Gastroesophageal sphincter (tissue), 4 donors: ENCODE data around the gene CEL. TPM values are rescaled to one million over a fixed set of nuclear protein-coding genes. Genes with fewer than 3 reads are reported as not detected.

Experiments used
- ATAC-seq: fragments of 150-250 bp; one replicate; pipeline ENCODE4 v1.9.1; 2016; ENCODE audit warnings: mild to moderate bottlenecking, moderate library complexity
- H3K27ac ChIP-seq, 4 donors: fragments of 200-600 bp; sonication (generic) in 3 of 4; 1 replicate in 3 of 4; 2 replicates in 1 of 4; pipeline ENCODE4 v1.5.1; 2016 to 2019
- H3K27me3 ChIP-seq: fragments of 200-600 bp; sonication (generic); one replicate; pipeline ENCODE4 v1.5.1; 2019
- H3K36me3 ChIP-seq, 2 donors: fragments of 200-600 bp; sonication (generic); one replicate each; pipeline ENCODE4 v1.5.1; 2019; ENCODE audit warnings: control low read depth in 1 of 2
- H3K4me1 ChIP-seq, 3 donors: fragments of 200-600 bp; sonication (generic); 1 replicate in 2 of 3; 2 replicates in 1 of 3; pipeline ENCODE4 v1.5.1; 2016 to 2019; ENCODE audit warnings: control low read depth in 2 of 3
- H3K4me3 ChIP-seq, 2 donors: fragments of 200-600 bp; sonication (generic); one replicate each; pipeline ENCODE4 v1.5.1; 2019; ENCODE audit warnings: mild to moderate bottlenecking in 1 of 2, moderate library complexity in 1 of 2
- H3K9me3 ChIP-seq, 3 donors: fragments of 200-600 bp; sonication (generic); one replicate each; pipeline ENCODE4 v1.5.1; 2017 to 2019; ENCODE audit warnings: control low read depth in 2 of 3
- CTCF ChIP-seq, 4 experiments: fragments of 200-600 bp in 2 of 4; fragments of 450-650 bp in 2 of 4; sonication (generic) in 1 of 4; IDR thresholded peaks; one replicate each; pipeline ENCODE4 v1.5.1; 2017 to 2019; ENCODE audit warnings: antibody characterized with exemption in 4 of 4, mild to moderate bottlenecking in 2 of 4, moderate library complexity in 2 of 4
- EP300 ChIP-seq: sonication (generic); formaldehyde crosslinking; IDR thresholded peaks from one replicate; pipeline ENCODE4 v1.6.1; 2017; ENCODE audit warnings: antibody characterized with exemption, mild to moderate bottlenecking
- POLR2A ChIP-seq, 2 donors: fragments of 450-650 bp; IDR thresholded peaks; one replicate each; pipeline ENCODE4 v1.6.1; 2017; ENCODE audit warnings: antibody characterized with exemption in 2 of 2, mild to moderate bottlenecking in 2 of 2, moderate library complexity in 1 of 2
- POLR2AphosphoS5 ChIP-seq: sonication (generic); formaldehyde crosslinking; IDR thresholded peaks from one replicate; pipeline ENCODE4 v1.6.1; 2017; ENCODE audit warnings: antibody characterized with exemption
- WGBS, 2 donors: methylation state at CpG; one replicate each; pipeline ENCODE4 v1.1.5; 2018; ENCODE audit warnings: low coverage in 1 of 2; 5-methylcytosine and 5-hydroxymethylcytosine counted together
- total RNA-seq, 4 donors: library from RNA; depleted of rRNA; stranded (reverse); fragments of >200 nt; gene quantifications; one replicate each; pipeline ENCODE4 v1.1.0, GENCODE V29; 2016

The CEL gene
- total RNA-seq, 4 donors from 2014 or later: 0.35 to 0.81 (median 0.62) TPM; not detected in 1

GRCh38 chr9:133051966-133052539 is 9.7 kb upstream of the CEL start:
- no peaks in the 10 kb centered on the region for H3K27me3 ChIP-seq
- no peak for ATAC-seq
- no peaks in the 10 kb centered on the region for H3K4me1 ChIP-seq
- no peak overlapping the region for H3K4me3 ChIP-seq
- no peak overlapping the region for H3K27ac ChIP-seq
- no peaks in the 10 kb centered on the region for H3K9me3 ChIP-seq
- 80 to 88% methylated on average over 1 to 7 of the region's 9 CpGs for WGBS, 2 donors
- H3K36me3 ChIP-seq: peaks cover 0 to 100% of the 10 kb centered on the region in 2 donors
- TF ChIP-seq POLR2AphosphoS5 (no peak), CTCF (IDR thresholded peaks at IDR 0.05) (no peak), EP300 (no peak), POLR2A (IDR thresholded peaks at IDR 0.05) (no peak)

- no peak overlapping the region for H3K4me3 ChIP-seq
- 80% methylated on average over 2 of the region's 24 CpGs; no CpG with 5 or more reads in 1 of the 2 donors for WGBS, 2 donors
- H3K36me3 ChIP-seq: peaks cover 0 to 94% of the 10 kb centered on the region in 2 donors
- no peaks in the 10 kb centered on the region for H3K27me3 ChIP-seq
- no peaks in the 10 kb centered on the region for H3K4me1 ChIP-seq
- no peak for ATAC-seq
- no peak for TF ChIP-seq EP300
- no peak overlapping the region for H3K27ac ChIP-seq
- H3K9me3 ChIP-seq: no peaks in the 10 kb centered on the region
Observed at GRCh38 chr9:133054194-133054890, 7.4 kb upstream of the CEL start.

GRCh38 chr9:133054966-133055365 is 6.8 kb upstream of the CEL start:
- Histone ChIP-seq H3K4me3 (no peak overlapping the region), H3K27ac (no peak overlapping the region), H3K36me3 (peaks cover 0 to 88% of the 10 kb centered on the region in 2 donors), H3K4me1 (no peaks in the 10 kb centered on the region), H3K27me3 (no peaks in the 10 kb centered on the region), H3K9me3 (no peaks in the 10 kb centered on the region)
- WGBS, 2 donors: no CpG with 5 or more reads among the region's 16 CpGs
- no peak for ATAC-seq
- TF ChIP-seq POLR2AphosphoS5 (no peak), EP300 (no peak), POLR2A (IDR thresholded peaks at IDR 0.05) (no peak), CTCF (IDR thresholded peaks at IDR 0.05) (no peak)

- no peak overlapping the region for H3K4me3 ChIP-seq
- peaks cover 0 to 79% of the 10 kb centered on the region in 2 donors for H3K36me3 ChIP-seq
- no peak for ATAC-seq
- no peaks in the 10 kb centered on the region for H3K4me1 ChIP-seq
- WGBS, 2 donors: 89 to 93% methylated on average over 2 to 12 of the region's 17 CpGs
- TF ChIP-seq POLR2A (IDR thresholded peaks at IDR 0.05): no peak
- no peak for TF ChIP-seq CTCF (IDR thresholded peaks at IDR 0.05)
- no peak for TF ChIP-seq POLR2AphosphoS5
- no peak for TF ChIP-seq EP300
- H3K27me3 ChIP-seq: no peaks in the 10 kb centered on the region
- H3K27ac ChIP-seq: no peak overlapping the region
- no peaks in the 10 kb centered on the region for H3K9me3 ChIP-seq
Observed at GRCh38 chr9:133055788-133056420, 5.9 kb upstream of the CEL start.

- TF ChIP-seq POLR2A (IDR thresholded peaks at IDR 0.05) (no peak), EP300 (no peak), POLR2AphosphoS5 (no peak), CTCF (IDR thresholded peaks at IDR 0.05) (no peak)
- Histone ChIP-seq H3K27ac (no peak overlapping the region), H3K36me3 (peaks cover 0 to 72% of the 10 kb centered on the region in 2 donors), H3K4me3 (no peak overlapping the region), H3K27me3 (no peaks in the 10 kb centered on the region), H3K4me1 (no peaks in the 10 kb centered on the region), H3K9me3 (no peaks in the 10 kb centered on the region)
- 89% methylated on average over 7 of the region's 13 CpGs; no CpG with 5 or more reads in 1 of the 2 donors for WGBS, 2 donors
- ATAC-seq: no peak
Observed at GRCh38 chr9:133056533-133056932, 5.2 kb upstream of the CEL start.
